Measurements from ENCODE around the gene KRTAP4-7.
"Not testable (repeated sequence)": the region's sequence is repeated elsewhere in the genome, so short reads cannot be mapped to it uniquely, and the experiment has no call there.

Gene KRTAP4-7

GRCh38 chr17:41084100-41084856 lies at the start of gene KRTAP4-7:
Gene KRTAP4-7, plus strand, starts transcription at chr17:41084150. Its CDS starts 57 bp downstream, at chr17:41084207.
- not testable (repeated sequence) for DNase-seq (ENCODE audit: low read depth, low spot score)

GRCh38 chr17:41034346-41034935 lies 49.5 kb upstream of the KRTAP4-7 start, which contains the start of gene KRTAP1-3:
Gene KRTAP1-3, minus strand, starts transcription at chr17:41034874. Its CDS starts 53 bp downstream, at chr17:41034821.
- not testable (repeated sequence) for DNase-seq (ENCODE audit: low read depth, low spot score)

- no peak for DNase-seq (ENCODE audit: low read depth, low spot score)
Measured at GRCh38 chr17:41037853-41038350, 46.0 kb upstream of the KRTAP4-7 start.

GRCh38 chr17:41040783-41041571 lies 43.0 kb upstream of the KRTAP4-7 start, which contains the start of gene KRTAP1-1:
Gene KRTAP1-1, minus strand, starts transcription at chr17:41041450. Its CDS starts 53 bp downstream, at chr17:41041397.
- DNase-seq (ENCODE audit: low read depth, low spot score), result not testable (repeated sequence)

- no peak for DNase-seq (ENCODE audit: low read depth, low spot score)
Measured at GRCh38 chr17:41042953-41043352, 41.0 kb upstream of the KRTAP4-7 start.

GRCh38 chr17:41046735-41047465 lies 37.0 kb upstream of the KRTAP4-7 start, which contains the start of gene KRTAP2-1:
Gene KRTAP2-1, minus strand, starts transcription at chr17:41047316. Its CDS starts 49 bp downstream, at chr17:41047267.
- DNase-seq (ENCODE audit: low read depth, low spot score), result not testable (repeated sequence)

- DNase-seq (ENCODE audit: low read depth, low spot score), result peak; percentile 58
Measured at GRCh38 chr17:41048441-41048840, 35.5 kb upstream of the KRTAP4-7 start.

GRCh38 chr17:41049110-41049509 lies 34.8 kb upstream of the KRTAP4-7 start:
- DNase-seq (ENCODE audit: low read depth, low spot score), result peak; percentile 46

- peak; percentile 37 for DNase-seq (ENCODE audit: low read depth, low spot score)
Measured at GRCh38 chr17:41052566-41052965, 31.4 kb upstream of the KRTAP4-7 start.

- no peak for DNase-seq (ENCODE audit: low read depth, low spot score)
Measured at GRCh38 chr17:41054025-41054424, 29.9 kb upstream of the KRTAP4-7 start.

GRCh38 chr17:41054556-41054955 lies 29.4 kb upstream of the KRTAP4-7 start:
- not testable (repeated sequence) for DNase-seq (ENCODE audit: low read depth, low spot score)

- DNase-seq (ENCODE audit: low read depth, low spot score), result not testable (repeated sequence)
Measured at GRCh38 chr17:41055130-41055529, 28.8 kb upstream of the KRTAP4-7 start, which contains the start of gene KRTAP2-2. Gene KRTAP2-2, minus strand, starts transcription at chr17:41055230. Its CDS starts 19 bp downstream, at chr17:41055211.

GRCh38 chr17:41057547-41057946 lies 26.4 kb upstream of the KRTAP4-7 start:
- no peak for DNase-seq (ENCODE audit: low read depth, low spot score)

GRCh38 chr17:41058741-41059140 lies 25.2 kb upstream of the KRTAP4-7 start:
- no peak for DNase-seq (ENCODE audit: low read depth, low spot score)

GRCh38 chr17:41059276-41060051 lies 24.5 kb upstream of the KRTAP4-7 start:
- peak; percentile 85 for DNase-seq (ENCODE audit: low read depth, low spot score)

GRCh38 chr17:41060052-41060604 lies 23.8 kb upstream of the KRTAP4-7 start, which contains the start of gene KRTAP2-3:
Gene KRTAP2-3, minus strand, starts transcription at chr17:41060114. Its CDS starts 64 bp downstream, at chr17:41060050.
- peak; percentile 94 for DNase-seq (ENCODE audit: low read depth, low spot score)

GRCh38 chr17:41061964-41062363 lies 22.0 kb upstream of the KRTAP4-7 start:
- peak; percentile 91 for DNase-seq (ENCODE audit: low read depth, low spot score)

GRCh38 chr17:41063449-41063848 lies 20.5 kb upstream of the KRTAP4-7 start:
- no peak for DNase-seq (ENCODE audit: low read depth, low spot score)

GRCh38 chr17:41064301-41064700 lies 19.6 kb upstream of the KRTAP4-7 start:
- DNase-seq (ENCODE audit: low read depth, low spot score), result no peak

Data from astrocyte of the hippocampus (primary cell).